CD4-positive, alpha-beta memory T cell (primary cell): ENCODE data around the gene SKI. TPM values are rescaled to one million over a fixed set of nuclear protein-coding genes. Genes with fewer than 3 reads are reported as not detected.
"Not testable (repeated sequence)": the region's sequence is repeated elsewhere in the genome, so short reads cannot be mapped to it uniquely, and the experiment has no call there.

Experiments
- CTCF ChIA-PET: fragments of 350-600 bp; sonication (Branson Sonifier 250); formaldehyde crosslinking; loops from one replicate; lab custom pipeline; 2021; ENCODE audit warnings: inconsistent platforms; ENCODE audit not compliant: partially characterized antibody; lab: Charles Lee
- POLR2A ChIA-PET: fragments of 350-600 bp; sonication (Branson Sonifier 250); formaldehyde crosslinking; loops from one replicate; lab custom pipeline; 2021; ENCODE audit not compliant: partially characterized antibody; lab: Charles Lee
- DNase-seq, 5 donors: peaks; one replicate each; pipeline versions ENCODE4 v3.0.0 to v3.0.0-alpha.2; 2020 to 2022; ENCODE audit warnings: mixed read lengths in 1 of 5
- H3K27ac ChIP-seq: one replicate; pipeline ENCODE4 v1.7.0; 2013; ENCODE audit warnings: low read depth, low read length
- H3K27me3 ChIP-seq: 2 replicates; pipeline ENCODE4 v1.7.0; 2013; ENCODE audit warnings: mild to moderate bottlenecking, low read length, moderate library complexity; ENCODE audit not compliant: insufficient read depth
- H3K36me3 ChIP-seq: 2 replicates; pipeline ENCODE4 v1.7.0; 2013; ENCODE audit warnings: mild to moderate bottlenecking, low read length, moderate library complexity; ENCODE audit not compliant: insufficient read depth
- H3K4me1 ChIP-seq: 2 replicates; pipeline ENCODE4 v1.7.0; 2013; ENCODE audit warnings: mild to moderate bottlenecking, low read length, moderate library complexity; ENCODE audit not compliant: insufficient read depth
- H3K4me3 ChIP-seq, 2 donors: one replicate each; pipeline ENCODE4 v1.7.0; 2013; ENCODE audit warnings: low read length in 2 of 2, mild to moderate bottlenecking in 1 of 2
- H3K9me3 ChIP-seq, 2 donors: one replicate each; pipeline ENCODE4 v1.7.0; 2013; ENCODE audit warnings: low read length in 2 of 2, control low read depth in 1 of 2; ENCODE audit not compliant: control insufficient read depth in 1 of 2
- H3K27ac Mint-ChIP-seq, 7 donors: one replicate each; pipeline ENCODE4 v1.8.0; 2020 to 2021; ENCODE audit warnings: mixed read lengths in 7 of 7, mild to moderate bottlenecking in 6 of 7, inconsistent platforms in 3 of 7, moderate library complexity in 3 of 7
- H3K27me3 Mint-ChIP-seq, 2 donors: one replicate each; pipeline ENCODE4 v1.8.0; 2020 to 2021; ENCODE audit warnings: mixed read lengths in 2 of 2
- H3K36me3 Mint-ChIP-seq, 2 donors: one replicate each; pipeline ENCODE4 v1.8.0; 2020 to 2021; ENCODE audit warnings: mixed read lengths in 2 of 2, inconsistent platforms in 1 of 2, mild to moderate bottlenecking in 1 of 2
- H3K4me1 Mint-ChIP-seq, 4 donors: one replicate each; pipeline ENCODE4 v1.8.0; 2020 to 2021; ENCODE audit warnings: mixed read lengths in 4 of 4, mild to moderate bottlenecking in 1 of 4
- H3K4me3 Mint-ChIP-seq, 8 donors: one replicate each; pipeline ENCODE4 v1.8.0; 2020 to 2021; ENCODE audit warnings: mixed read lengths in 8 of 8, mild to moderate bottlenecking in 7 of 8, moderate library complexity in 6 of 8, inconsistent platforms in 3 of 8
- H3K9me3 Mint-ChIP-seq, 8 donors: one replicate each; pipeline ENCODE4 v1.8.0; 2020 to 2021; ENCODE audit warnings: mixed read lengths in 8 of 8, mild to moderate bottlenecking in 5 of 8, inconsistent platforms in 3 of 8, moderate library complexity in 1 of 8
- intact Hi-C: fragments of 100-400 bp; cut with micrococcal nuclease; formaldehyde crosslinking; loops from one replicate; pipeline ENCODE4 v1.15.1; 2023
- polyA plus RNA-seq, 2 donors: library from polyadenylated mRNA; unstranded; fragments of 300-500 nt; fragmentation: Illumina TruSeq; gene quantifications; one replicate each; pipeline ENCODE4 v1.2.3, GENCODE V29; 2021
- total RNA-seq, 2 experiments: library from RNA; stranded (reverse); gene quantifications; one replicate each; pipeline ENCODE4 v1.2.3, GENCODE V29; 2021

The SKI gene
- total and polyA plus RNA-seq, 4 experiments from 2014 or later, result 0.08 to 104 (median 48.5) TPM

- Histone ChIP-seq H3K27me3 (no peaks in the 10 kb centered on the region), H3K4me1 (peaks cover 90% of the 10 kb centered on the region), H3K4me3 (no peak overlapping the region), H3K9me3 (no peaks in the 10 kb centered on the region), H3K36me3 (peaks cover 28% of the 10 kb centered on the region), H3K27ac (no peak overlapping the region)
- peak in 4 of 5 donors; percentile 18 to 59 (median 30) for DNase-seq
- POLR2A ChIA-PET, result interaction anchor here (1.1 to 16.3 kb wide), 4 partner anchors 11 to 71 kb away, joined by 3 to 454 read pairs (median 28); partner anchors contain the start of gene SKI
- Mint-ChIP-seq H3K9me3 (peaks cover 0 to 7% (median 0%) of the 10 kb centered on the region in 8 donors), H3K4me1 (peaks cover 53 to 91% (median 76%) of the 10 kb centered on the region in 4 donors), H3K36me3 (peaks cover 18 to 60% of the 10 kb centered on the region in 2 donors), H3K27ac (peak overlapping the region in 6 of 7 donors; percentile 75 to 91 (median 87)), H3K4me3 (peak overlapping the region; percentile 58 to 82 (median 73)), H3K27me3 (no peaks in the 10 kb centered on the region)
- intact Hi-C loops, result no loop called here
- CTCF ChIA-PET, result interaction anchor here (0.6 to 1.8 kb wide), 4 partner anchors 8 to 71 kb away, joined by 3 to 4 read pairs (median 3); no protein-coding TSS in a partner anchor
These were observed 12.4 kb downstream of the SKI start for GRCh38 chr1:2240270-2241156.

- Mint-ChIP-seq H3K27ac (peak overlapping the region in 5 of 7 donors; percentile 13 to 91 (median 53)), H3K36me3 (peaks cover 23 to 59% of the 10 kb centered on the region in 2 donors), H3K4me1 (peaks cover 52 to 89% (median 68%) of the 10 kb centered on the region in 4 donors), H3K27me3 (no peaks in the 10 kb centered on the region), H3K4me3 (peak overlapping the region in 4 of 8 donors; percentile 17 to 71 (median 42)), H3K9me3 (peaks cover 0 to 7% (median 0%) of the 10 kb centered on the region in 8 donors)
- peak in 1 of 5 donors; percentile 22 for DNase-seq
- H3K36me3 ChIP-seq, result peaks cover 28% of the 10 kb centered on the region
- no peaks in the 10 kb centered on the region for H3K27me3 ChIP-seq
- H3K9me3 ChIP-seq, result no peaks in the 10 kb centered on the region
- ChIA-PET POLR2A (interaction anchor here (16.3 kb wide), 1 partner anchor 13 kb away, joined by 454 read pairs; no protein-coding TSS in a partner anchor), CTCF (interaction anchor here (0.6 to 1.3 kb wide), 2 partner anchors 9 to 47 kb away, joined by 3 read pairs; partner anchors contain the start of gene FAAP20)
- H3K4me1 ChIP-seq, result peaks cover 89% of the 10 kb centered on the region
- H3K4me3 ChIP-seq, result no peak overlapping the region
- intact Hi-C loops, result no loop called here
- H3K27ac ChIP-seq, result no peak overlapping the region
These were observed 13.7 kb downstream of the SKI start for GRCh38 chr1:2241820-2242219.

GRCh38 chr1:2242814-2243725 is 15.0 kb downstream of the SKI start:
- Histone ChIP-seq H3K36me3 (peaks cover 28% of the 10 kb centered on the region), H3K27ac (no peak overlapping the region), H3K4me1 (peaks cover 89% of the 10 kb centered on the region), H3K27me3 (no peaks in the 10 kb centered on the region), H3K9me3 (no peaks in the 10 kb centered on the region), H3K4me3 (no peak overlapping the region)
- Mint-ChIP-seq H3K9me3 (peaks cover 0 to 7% (median 0%) of the 10 kb centered on the region in 8 donors), H3K27me3 (no peaks in the 10 kb centered on the region), H3K27ac (peak overlapping the region in 5 of 7 donors; percentile 24 to 72 (median 27)), H3K4me1 (peaks cover 47 to 89% (median 62%) of the 10 kb centered on the region in 4 donors), H3K36me3 (peaks cover 23 to 54% of the 10 kb centered on the region in 2 donors), H3K4me3 (peak overlapping the region; percentile 7 to 68 (median 35))
- ChIA-PET POLR2A (interaction anchor here (0.6 to 1.5 kb wide), 2 partner anchors 12 to 16 kb away, joined by 3 to 4 read pairs; no protein-coding TSS in a partner anchor), CTCF (no interaction called here)
- peak in 1 of 5 donors; percentile 31 for DNase-seq
- intact Hi-C loops, result no loop called here

GRCh38 chr1:2247045-2247394 is 18.9 kb downstream of the SKI start:
- POLR2A ChIA-PET, result interaction anchor here (14.5 kb wide), 1 partner anchor 13 kb away, joined by 454 read pairs; the partner anchor contains the start of gene SKI
- CTCF ChIA-PET, H3K9me3 ChIP-seq, H3K27ac ChIP-seq, H3K4me3 ChIP-seq, intact Hi-C loops, DNase-seq, H3K27me3 ChIP-seq, H3K9me3 Mint-ChIP-seq, H3K27me3 Mint-ChIP-seq: not testable (repeated sequence)
- peaks cover 87% of the 10 kb centered on the region for H3K4me1 ChIP-seq
- peaks cover 18% of the 10 kb centered on the region for H3K36me3 ChIP-seq
- Mint-ChIP-seq H3K4me3 (peak overlapping the region in 6 of 8 donors; percentile 17 to 80 (median 66)), H3K27ac (peak overlapping the region in 3 of 7 donors; percentile 65 to 94 (median 83)), H3K36me3 (peaks cover 17 to 41% of the 10 kb centered on the region in 2 donors), H3K4me1 (peaks cover 20 to 90% (median 55%) of the 10 kb centered on the region in 4 donors)

GRCh38 chr1:2247760-2248126 is 19.6 kb downstream of the SKI start:
- Histone ChIP-seq H3K4me1 (peaks cover 87% of the 10 kb centered on the region), H3K4me3 (no peak overlapping the region), H3K9me3 (no peaks in the 10 kb centered on the region), H3K27ac (no peak overlapping the region), H3K36me3 (peaks cover 15% of the 10 kb centered on the region), H3K27me3 (no peaks in the 10 kb centered on the region)
- H3K27me3 Mint-ChIP-seq, result no peaks in the 10 kb centered on the region
- H3K4me1 Mint-ChIP-seq, result peaks cover 13 to 90% (median 55%) of the 10 kb centered on the region in 4 donors
- peak overlapping the region in 2 of 7 donors; percentile 79 to 83 for H3K27ac Mint-ChIP-seq
- no peak for DNase-seq
- intact Hi-C loops, result no loop called here
- peak overlapping the region in 2 of 8 donors; percentile 13 to 57 for H3K4me3 Mint-ChIP-seq
- POLR2A ChIA-PET, result interaction anchor here (14.5 kb wide), 1 partner anchor 14 kb away, joined by 454 read pairs; the partner anchor contains the start of gene SKI
- CTCF ChIA-PET, result no interaction called here
- H3K9me3 Mint-ChIP-seq, result peaks cover 0 to 7% (median 0%) of the 10 kb centered on the region in 8 donors
- H3K36me3 Mint-ChIP-seq, result peaks cover 19 to 43% of the 10 kb centered on the region in 2 donors

- Mint-ChIP-seq H3K36me3 (peaks cover 21 to 40% of the 10 kb centered on the region in 2 donors), H3K4me3 (peak overlapping the region in 4 of 8 donors; percentile 1 to 54 (median 39)), H3K27ac (peak overlapping the region in 6 of 7 donors; percentile 36 to 87 (median 80)), H3K9me3 (peaks cover 0 to 11% (median 0%) of the 10 kb centered on the region in 8 donors), H3K4me1 (peaks cover 8 to 90% (median 51%) of the 10 kb centered on the region in 4 donors), H3K27me3 (no peaks in the 10 kb centered on the region)
- H3K27me3 ChIP-seq, result no peaks in the 10 kb centered on the region
- intact Hi-C loops, result no loop called here
- no peak for DNase-seq
- ChIA-PET CTCF (no interaction called here), POLR2A (interaction anchor here (14.5 kb wide), 1 partner anchor 15 kb away, joined by 454 read pairs; the partner anchor contains the start of gene SKI)
- peaks cover 13% of the 10 kb centered on the region for H3K36me3 ChIP-seq
- H3K4me3 ChIP-seq, result no peak overlapping the region
- no peak overlapping the region for H3K27ac ChIP-seq
- H3K9me3 ChIP-seq, result no peaks in the 10 kb centered on the region
- peaks cover 87% of the 10 kb centered on the region for H3K4me1 ChIP-seq
These were observed 20.2 kb downstream of the SKI start for GRCh38 chr1:2248127-2248826.
